Superior temporal gyrus (tissue), 1 donor: ENCODE measurements around the gene RRAD.

Experiments used
- DNase-seq: peaks from one replicate; pipeline ENCODE4 v3.0.0-alpha.2; 2016; ENCODE audit errors: extremely low spot score

The RRAD gene

GRCh38 chr16:66934138-66934838 lies 9.0 kb upstream of the RRAD start, which contains the start of gene CIAO2B:
Gene CIAO2B (minus strand): TSS chr16:66934402. CDS start chr16:66934364, 38 bp downstream.
- peak; percentile 94 for DNase-seq

GRCh38 chr16:66933776-66934137 lies 8.4 kb upstream of the RRAD start:
- no peak for DNase-seq

- no peak for DNase-seq
Measured at GRCh38 chr16:66932076-66932475, 6.7 kb upstream of the RRAD start.

GRCh38 chr16:66931665-66932064 lies 6.3 kb upstream of the RRAD start:
- DNase-seq = no peak

- DNase-seq = no peak
Measured at GRCh38 chr16:66930189-66930588, 4.9 kb upstream of the RRAD start.

- DNase-seq = no peak
Measured at GRCh38 chr16:66928702-66929388, 3.5 kb upstream of the RRAD start.

- DNase-seq = no peak
Measured at GRCh38 chr16:66927918-66928649, 2.7 kb upstream of the RRAD start.

GRCh38 chr16:66926961-66927436 lies 1.7 kb upstream of the RRAD start:
- DNase-seq = no peak

GRCh38 chr16:66926171-66926947 lies 1.0 kb upstream of the RRAD start:
- DNase-seq = no peak

- DNase-seq = no peak
Measured at GRCh38 chr16:66924527-66925321, 611 bp downstream of the RRAD start.

GRCh38 chr16:66923866-66924265 lies 1.5 kb downstream of the RRAD start:
- DNase-seq = no peak

- DNase-seq = no peak
Measured at GRCh38 chr16:66923247-66923731, 2.0 kb downstream of the RRAD start.

- DNase-seq = no peak
Measured at GRCh38 chr16:66921729-66922450, 3.4 kb downstream of the RRAD start.

- no peak for DNase-seq
Measured at GRCh38 chr16:66920924-66921680, 4.2 kb downstream of the RRAD start.

GRCh38 chr16:66920299-66920590 lies 5.1 kb downstream of the RRAD start:
- DNase-seq = no peak

- DNase-seq = no peak
Measured at GRCh38 chr16:66919569-66920298, 5.6 kb downstream of the RRAD start.

- DNase-seq = no peak
Measured at GRCh38 chr16:66918803-66919568, 6.3 kb downstream of the RRAD start, which contains the start of gene CDH16. Gene CDH16 (minus strand): TSS chr16:66918885. CDS start chr16:66918065, 820 bp downstream.

- DNase-seq = no peak
Measured at GRCh38 chr16:66918355-66918754, 7.0 kb downstream of the RRAD start.
